Neuronal stem cell (in vitro differentiated cells): ENCODE results near the gene MGLL.

Experiments
- DNase-seq: peaks from one replicate; pipeline ENCODE4 v3.0.0-alpha.2; 2013; ENCODE audit warnings: low spot score
- H2AFZ ChIP-seq: one replicate; pipeline ENCODE4 v1.6.1; 2013; ENCODE audit warnings: mild to moderate bottlenecking, low read length, inconsistent platforms
- H2AK5ac ChIP-seq: 2 replicates; pipeline ENCODE4 v1.6.1; 2013; ENCODE audit warnings: low read depth, mild to moderate bottlenecking, inconsistent platforms, low read length, moderate library complexity, mixed read lengths
- H2BK120ac ChIP-seq: 2 replicates; pipeline ENCODE4 v1.6.1; 2013; ENCODE audit warnings: low read depth, mild to moderate bottlenecking, inconsistent platforms, low read length, moderate library complexity, mixed read lengths
- H2BK12ac ChIP-seq: one replicate; pipeline ENCODE4 v1.6.1; 2013; ENCODE audit warnings: low read length, inconsistent platforms
- H2BK15ac ChIP-seq: 2 replicates; pipeline ENCODE4 v1.6.1; 2013; ENCODE audit warnings: mild to moderate bottlenecking, low read length, inconsistent platforms, mixed read lengths
- H2BK5ac ChIP-seq: one replicate; pipeline ENCODE4 v1.6.1; 2013; ENCODE audit warnings: inconsistent platforms, mild to moderate bottlenecking, low read length, moderate library complexity
- H3K14ac ChIP-seq: one replicate; pipeline ENCODE4 v1.6.1; 2013; ENCODE audit warnings: low read length, inconsistent platforms
- H3K18ac ChIP-seq: 2 replicates; pipeline ENCODE4 v1.6.1; 2013; ENCODE audit warnings: low read length, inconsistent platforms
- H3K23ac ChIP-seq: 2 replicates; pipeline ENCODE4 v1.6.1; 2013; ENCODE audit warnings: low read depth, mild to moderate bottlenecking, mixed read lengths, low read length, inconsistent platforms; ENCODE audit not compliant: poor library complexity
- H3K27ac ChIP-seq: replicated peaks from 3 replicates; pipeline ENCODE4 v1.5.1; 2013; ENCODE audit warnings: low read length, inconsistent platforms
- H3K27me3 ChIP-seq, 3 experiments: 2 replicates each; pipeline ENCODE4 v1.6.1; 2013; ENCODE audit warnings: low read length in 3 of 3, mild to moderate bottlenecking in 2 of 3, inconsistent platforms in 1 of 3, low read depth in 1 of 3, mixed read lengths in 1 of 3, moderate library complexity in 1 of 3; ENCODE audit not compliant: control insufficient read depth in 3 of 3, insufficient read depth in 3 of 3
- H3K36me3 ChIP-seq, 2 donors: replicated peaks in 1 of 2; 2 replicates each; pipeline ENCODE4 v1.6.1; 2013; ENCODE audit warnings: low read length in 2 of 2; ENCODE audit not compliant: control insufficient read depth in 2 of 2, insufficient read depth in 2 of 2
- H3K4ac ChIP-seq: 2 replicates; pipeline ENCODE4 v1.6.1; 2013; ENCODE audit warnings: inconsistent platforms, mild to moderate bottlenecking, low read length, moderate library complexity
- H3K4me1 ChIP-seq, 2 donors: 1 replicate in 1 of 2; 2 replicates in 1 of 2; pipeline ENCODE4 v1.6.1; 2013; ENCODE audit warnings: low read length in 2 of 2, low read depth in 1 of 2; ENCODE audit not compliant: control insufficient read depth in 2 of 2, insufficient read depth in 1 of 2
- H3K4me2 ChIP-seq: one replicate; pipeline ENCODE4 v1.6.1; 2013; ENCODE audit warnings: mild to moderate bottlenecking, low read length, inconsistent platforms; ENCODE audit not compliant: insufficient read depth, poor library complexity, severe bottlenecking
- H3K4me3 ChIP-seq, 2 donors: 2 replicates each; pipeline ENCODE4 v1.5.1; 2013; ENCODE audit warnings: low read length in 2 of 2, mild to moderate bottlenecking in 2 of 2, inconsistent platforms in 1 of 2, moderate library complexity in 1 of 2
- H3K79me1 ChIP-seq: one replicate; pipeline ENCODE4 v1.6.1; 2013; ENCODE audit warnings: low read depth, mild to moderate bottlenecking, inconsistent platforms, low read length, moderate library complexity
- H3K9ac ChIP-seq: one replicate; pipeline ENCODE4 v1.6.1; 2013; ENCODE audit warnings: mild to moderate bottlenecking, low read depth, low read length, inconsistent platforms; ENCODE audit not compliant: poor library complexity
- H3K9me3 ChIP-seq, 2 donors: replicated peaks in 1 of 2; 2 replicates each; pipeline versions ENCODE3 to v1.6.1; 2013; ENCODE audit warnings: low read length in 2 of 2, mild to moderate bottlenecking in 2 of 2, inconsistent platforms in 1 of 2, low read depth in 1 of 2, mixed read lengths in 1 of 2, moderate library complexity in 1 of 2; ENCODE audit not compliant: control insufficient read depth in 2 of 2, insufficient read depth in 1 of 2
- H4K8ac ChIP-seq: one replicate; pipeline ENCODE4 v1.6.1; 2013; ENCODE audit warnings: low read depth, mild to moderate bottlenecking, inconsistent platforms, low read length, moderate library complexity
- H4K91ac ChIP-seq: one replicate; pipeline ENCODE4 v1.6.1; 2013; ENCODE audit warnings: low read length, low read depth, mild to moderate bottlenecking, inconsistent platforms; ENCODE audit not compliant: poor library complexity
- WGBS, 2 donors: extraction: QIAGEN DNeasy Blood & Tissue Kit; methylation state at CpG; one replicate each; pipeline ENCODE4 v1.1.7; 2013; ENCODE audit warnings: missing lambda C conversion rate in 2 of 2, mixed read lengths in 1 of 2; ENCODE audit not compliant: insufficient read length in 2 of 2, insufficient replicate concordance in 1 of 2; ENCODE audit errors: extremely low coverage in 2 of 2; 5-methylcytosine and 5-hydroxymethylcytosine counted together

The MGLL gene

GRCh38 chr3:127773752-127774395, 48.4 kb downstream of the MGLL start:
- no peak overlapping the region for H3K27ac ChIP-seq
- H4K8ac ChIP-seq = no peak overlapping the region
- H3K4me2 ChIP-seq = no peak overlapping the region
- no peak overlapping the region for H4K91ac ChIP-seq
- peaks cover 0 to 4% of the 10 kb centered on the region in 2 donors for H3K9me3 ChIP-seq
- H3K18ac ChIP-seq = no peak overlapping the region
- H3K23ac ChIP-seq = no peak overlapping the region
- H2BK5ac ChIP-seq = no peak overlapping the region
- H3K4me1 ChIP-seq = peaks cover 0 to 2% of the 10 kb centered on the region in 2 donors
- H2BK12ac ChIP-seq = peak overlapping the region; percentile 12
- no peak overlapping the region for H2BK120ac ChIP-seq
- no peaks in the 10 kb centered on the region for H3K27me3 ChIP-seq
- no peak overlapping the region for H3K9ac ChIP-seq
- no peak overlapping the region for H3K4me3 ChIP-seq
- no peak overlapping the region for H3K14ac ChIP-seq
- no peaks in the 10 kb centered on the region for H3K36me3 ChIP-seq
- no peaks in the 10 kb centered on the region for H3K79me1 ChIP-seq
- no peak overlapping the region for H2BK15ac ChIP-seq
- no peak overlapping the region for H2AK5ac ChIP-seq
- H2AFZ ChIP-seq = no peak overlapping the region
- DNase-seq = no peak
- no CpG with 5 or more reads among the region's 8 CpGs for WGBS, 2 donors
- H3K4ac ChIP-seq = no peak overlapping the region

- Histone ChIP-seq H3K27ac (no peak overlapping the region), H3K79me1 (no peaks in the 10 kb centered on the region), H4K8ac (no peak overlapping the region), H2AFZ (no peak overlapping the region), H2BK120ac (no peak overlapping the region), H3K4me2 (no peak overlapping the region), H3K4me1 (peaks cover 0 to 2% of the 10 kb centered on the region in 2 donors), H3K14ac (no peak overlapping the region), H3K36me3 (no peaks in the 10 kb centered on the region), H3K9ac (no peak overlapping the region), H3K23ac (no peak overlapping the region), H3K4ac (no peak overlapping the region), H4K91ac (no peak overlapping the region), H2BK15ac (no peak overlapping the region), H2AK5ac (no peak overlapping the region), H2BK5ac (no peak overlapping the region), H3K18ac (no peak overlapping the region), H2BK12ac (no peak overlapping the region), H3K9me3 (peaks cover 0 to 9% of the 10 kb centered on the region in 2 donors), H3K27me3 (no peaks in the 10 kb centered on the region), H3K4me3 (no peak overlapping the region)
- DNase-seq = no peak
- no CpG with 5 or more reads among the region's 12 CpGs for WGBS, 2 donors
These were observed 49.2 kb downstream of the MGLL start for GRCh38 chr3:127772827-127773751.

GRCh38 chr3:127772273-127772672, 50.0 kb downstream of the MGLL start:
- no peak overlapping the region for H2BK5ac ChIP-seq
- no peak overlapping the region for H2AFZ ChIP-seq
- H3K14ac ChIP-seq = no peak overlapping the region
- H2AK5ac ChIP-seq = no peak overlapping the region
- H3K27me3 ChIP-seq = no peaks in the 10 kb centered on the region
- DNase-seq = no peak
- H3K4me1 ChIP-seq = peaks cover 0 to 2% of the 10 kb centered on the region in 2 donors
- no peak overlapping the region for H3K9ac ChIP-seq
- no peak overlapping the region for H2BK12ac ChIP-seq
- no peak overlapping the region for H2BK15ac ChIP-seq
- H2BK120ac ChIP-seq = no peak overlapping the region
- peaks cover 0 to 6% of the 10 kb centered on the region in 2 donors for H3K9me3 ChIP-seq
- no CpG with 5 or more reads among the region's 5 CpGs for WGBS, 2 donors
- no peak overlapping the region for H3K4me3 ChIP-seq
- no peaks in the 10 kb centered on the region for H3K79me1 ChIP-seq
- no peak overlapping the region for H3K23ac ChIP-seq
- H4K91ac ChIP-seq = no peak overlapping the region
- no peak overlapping the region for H4K8ac ChIP-seq
- no peaks in the 10 kb centered on the region for H3K36me3 ChIP-seq
- no peak overlapping the region for H3K18ac ChIP-seq
- no peak overlapping the region for H3K4ac ChIP-seq
- no peak overlapping the region for H3K4me2 ChIP-seq
- no peak overlapping the region for H3K27ac ChIP-seq

- H3K4ac ChIP-seq = no peak overlapping the region
- no CpG with 5 or more reads among the region's 7 CpGs for WGBS, 2 donors
- peaks cover 0 to 2% of the 10 kb centered on the region in 2 donors for H3K4me1 ChIP-seq
- H3K27me3 ChIP-seq = no peaks in the 10 kb centered on the region
- H3K4me3 ChIP-seq = no peak overlapping the region
- H2AFZ ChIP-seq = no peak overlapping the region
- no peaks in the 10 kb centered on the region for H3K79me1 ChIP-seq
- H2AK5ac ChIP-seq = no peak overlapping the region
- H3K4me2 ChIP-seq = no peak overlapping the region
- H2BK5ac ChIP-seq = no peak overlapping the region
- H3K23ac ChIP-seq = no peak overlapping the region
- H3K9me3 ChIP-seq = peaks cover 0 to 6% of the 10 kb centered on the region in 2 donors
- no peak overlapping the region for H4K91ac ChIP-seq
- H3K27ac ChIP-seq = no peak overlapping the region
- H4K8ac ChIP-seq = no peak overlapping the region
- no peak overlapping the region for H2BK15ac ChIP-seq
- H2BK120ac ChIP-seq = no peak overlapping the region
- no peak overlapping the region for H3K9ac ChIP-seq
- H3K14ac ChIP-seq = no peak overlapping the region
- H2BK12ac ChIP-seq = no peak overlapping the region
- H3K18ac ChIP-seq = no peak overlapping the region
- no peaks in the 10 kb centered on the region for H3K36me3 ChIP-seq
- DNase-seq = no peak
These were observed 50.6 kb downstream of the MGLL start for GRCh38 chr3:127771746-127772145.
